MM.1S (cell line): Measurements from ENCODE around the gene TMX2.

Experiments
- EZH2 ChIP-seq: fragments of 300-600 bp; sonication (generic); optimal IDR thresholded peaks from 2 replicates; pipeline ENCODE3; 2017; ENCODE audit warnings: low read depth, mild to moderate bottlenecking, antibody characterized with exemption, low read length, mixed read lengths
- TF ChIP-seq, protein P1 (sequence below): fragments of 300-600 bp; sonication (generic); IDR thresholded peaks from 2 replicates; pipeline ENCODE4 v1.5.1; 2016; ENCODE audit warnings: antibody characterized with exemption, low read length, mixed read lengths

DNA sequence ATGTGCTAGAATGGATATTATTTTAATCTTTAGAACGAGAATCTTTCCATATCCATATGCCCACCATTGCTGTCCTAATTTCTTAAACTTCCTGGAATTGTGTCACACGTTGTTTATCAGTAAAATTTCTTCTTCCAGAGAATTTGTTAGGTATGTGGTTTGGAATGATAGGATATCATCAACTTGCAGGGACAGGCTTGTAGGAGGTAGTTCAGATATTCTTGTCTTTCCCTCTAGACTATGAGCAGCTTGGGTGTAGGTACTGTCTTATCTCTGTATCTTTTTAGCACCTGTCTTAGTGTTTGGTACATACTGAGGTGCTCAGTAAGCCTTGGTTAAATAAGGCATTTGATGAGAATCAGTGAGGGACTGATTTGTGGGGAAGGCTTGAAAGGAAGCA lies 52.6 kb downstream of the TMX2 start:
- TF ChIP-seq, protein P1, sequence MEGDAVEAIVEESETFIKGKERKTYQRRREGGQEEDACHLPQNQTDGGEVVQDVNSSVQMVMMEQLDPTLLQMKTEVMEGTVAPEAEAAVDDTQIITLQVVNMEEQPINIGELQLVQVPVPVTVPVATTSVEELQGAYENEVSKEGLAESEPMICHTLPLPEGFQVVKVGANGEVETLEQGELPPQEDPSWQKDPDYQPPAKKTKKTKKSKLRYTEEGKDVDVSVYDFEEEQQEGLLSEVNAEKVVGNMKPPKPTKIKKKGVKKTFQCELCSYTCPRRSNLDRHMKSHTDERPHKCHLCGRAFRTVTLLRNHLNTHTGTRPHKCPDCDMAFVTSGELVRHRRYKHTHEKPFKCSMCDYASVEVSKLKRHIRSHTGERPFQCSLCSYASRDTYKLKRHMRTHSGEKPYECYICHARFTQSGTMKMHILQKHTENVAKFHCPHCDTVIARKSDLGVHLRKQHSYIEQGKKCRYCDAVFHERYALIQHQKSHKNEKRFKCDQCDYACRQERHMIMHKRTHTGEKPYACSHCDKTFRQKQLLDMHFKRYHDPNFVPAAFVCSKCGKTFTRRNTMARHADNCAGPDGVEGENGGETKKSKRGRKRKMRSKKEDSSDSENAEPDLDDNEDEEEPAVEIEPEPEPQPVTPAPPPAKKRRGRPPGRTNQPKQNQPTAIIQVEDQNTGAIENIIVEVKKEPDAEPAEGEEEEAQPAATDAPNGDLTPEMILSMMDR: no peak
- TF ChIP-seq EZH2: no peak
